Nephron progenitor cell (in vitro differentiated cells): ENCODE results near the gene RABIF.
A peak's percentile ranks its signal among the peaks of the same experiment; 100 is the strongest.

ENCODE experiments used
- DNase-seq: peaks from one replicate; pipeline ENCODE4 v3.0.0; 2021
- H3K27ac Mint-ChIP-seq: 2 replicates; pipeline ENCODE4 v1.8.0; 2021; ENCODE audit warnings: mild to moderate bottlenecking, moderate library complexity, mixed read lengths
- H3K27me3 Mint-ChIP-seq: 2 replicates; pipeline ENCODE4 v1.8.0; 2021; ENCODE audit warnings: mild to moderate bottlenecking, low read depth, mixed read lengths; ENCODE audit not compliant: poor library complexity
- H3K36me3 Mint-ChIP-seq: 2 replicates; pipeline ENCODE4 v1.8.0; 2021; ENCODE audit warnings: low read depth, mixed read lengths
- H3K4me1 Mint-ChIP-seq: 2 replicates; pipeline ENCODE4 v1.8.0; 2021; ENCODE audit warnings: mixed read lengths
- H3K4me3 Mint-ChIP-seq: 2 replicates; pipeline ENCODE4 v1.8.0; 2021; ENCODE audit warnings: mild to moderate bottlenecking, moderate library complexity, mixed read lengths
- H3K9me3 Mint-ChIP-seq: 2 replicates; pipeline ENCODE4 v1.8.0; 2021; ENCODE audit warnings: mild to moderate bottlenecking, moderate library complexity, mixed read lengths
- CTCF ChIP-seq: fragments of 200-600 bp; sonication (generic); IDR thresholded peaks from 2 replicates; pipeline ENCODE4 v1.5.0; 2021; ENCODE audit warnings: antibody characterized with exemption

RABIF gene

GRCh38 chr1:202888221-202888530 is 773 bp downstream of the RABIF start:
- peaks cover 6% of the 10 kb centered on the region for H3K27me3 Mint-ChIP-seq
- no peaks in the 10 kb centered on the region for H3K9me3 Mint-ChIP-seq
- no peak for TF ChIP-seq CTCF
- H3K36me3 Mint-ChIP-seq: peaks cover 10% of the 10 kb centered on the region
- H3K4me3 Mint-ChIP-seq: peak overlapping the region; percentile 93
- peaks cover 16% of the 10 kb centered on the region for H3K4me1 Mint-ChIP-seq
- DNase-seq: no peak
- peak overlapping the region; percentile 61 for H3K27ac Mint-ChIP-seq

GRCh38 chr1:202880961-202881460 is 7.9 kb downstream of the RABIF start:
- no peak for TF ChIP-seq CTCF
- DNase-seq: no peak
- no peak overlapping the region for H3K4me3 Mint-ChIP-seq
- no peaks in the 10 kb centered on the region for H3K4me1 Mint-ChIP-seq
- H3K9me3 Mint-ChIP-seq: no peaks in the 10 kb centered on the region
- peaks cover 14% of the 10 kb centered on the region for H3K36me3 Mint-ChIP-seq
- H3K27me3 Mint-ChIP-seq: peaks cover 4% of the 10 kb centered on the region
- no peak overlapping the region for H3K27ac Mint-ChIP-seq

- no peak for TF ChIP-seq CTCF
- H3K4me3 Mint-ChIP-seq: no peak overlapping the region
- H3K9me3 Mint-ChIP-seq: no peaks in the 10 kb centered on the region
- H3K27ac Mint-ChIP-seq: no peak overlapping the region
- no peaks in the 10 kb centered on the region for H3K4me1 Mint-ChIP-seq
- H3K27me3 Mint-ChIP-seq: peaks cover under 1% of the 10 kb centered on the region
- no peak for DNase-seq
- H3K36me3 Mint-ChIP-seq: peaks cover 14% of the 10 kb centered on the region
Measured at GRCh38 chr1:202880062-202880461, 8.9 kb downstream of the RABIF start.

GRCh38 chr1:202879128-202879527 is 9.8 kb downstream of the RABIF start:
- H3K9me3 Mint-ChIP-seq: no peaks in the 10 kb centered on the region
- H3K27ac Mint-ChIP-seq: peak overlapping the region; percentile 28
- TF ChIP-seq CTCF: no peak
- DNase-seq: no peak
- H3K36me3 Mint-ChIP-seq: peaks cover 14% of the 10 kb centered on the region
- H3K27me3 Mint-ChIP-seq: no peaks in the 10 kb centered on the region
- H3K4me1 Mint-ChIP-seq: no peaks in the 10 kb centered on the region
- no peak overlapping the region for H3K4me3 Mint-ChIP-seq

GRCh38 chr1:202873026-202873425 is 15.9 kb downstream of the RABIF start:
- H3K27me3 Mint-ChIP-seq: no peaks in the 10 kb centered on the region
- no peaks in the 10 kb centered on the region for H3K4me1 Mint-ChIP-seq
- H3K27ac Mint-ChIP-seq: no peak overlapping the region
- H3K36me3 Mint-ChIP-seq: peaks cover 8% of the 10 kb centered on the region
- no peak for TF ChIP-seq CTCF
- H3K9me3 Mint-ChIP-seq: no peaks in the 10 kb centered on the region
- no peak overlapping the region for H3K4me3 Mint-ChIP-seq
- no peak for DNase-seq

GRCh38 chr1:202871367-202871766 is 17.6 kb downstream of the RABIF start:
- Mint-ChIP-seq H3K9me3 (no peaks in the 10 kb centered on the region), H3K36me3 (peaks cover 8% of the 10 kb centered on the region)
- no peak for TF ChIP-seq CTCF

More at GRCh38 chr1:202871367-202871766, 17.6 kb downstream of the RABIF start:
- Mint-ChIP-seq H3K4me3 (no peak overlapping the region), H3K27ac (no peak overlapping the region), H3K4me1 (no peaks in the 10 kb centered on the region), H3K27me3 (no peaks in the 10 kb centered on the region)
- no peak for DNase-seq
